ENCODE measurements around the gene AP2B1.
"Not testable (repeated sequence)": the region's sequence is repeated elsewhere in the genome, so short reads cannot be mapped to it uniquely, and the experiment has no call there.

AP2B1 gene

GRCh38 chr17:35750526-35751395, 163.6 kb downstream of the AP2B1 start:
- DNase-seq: no peak

DNA sequence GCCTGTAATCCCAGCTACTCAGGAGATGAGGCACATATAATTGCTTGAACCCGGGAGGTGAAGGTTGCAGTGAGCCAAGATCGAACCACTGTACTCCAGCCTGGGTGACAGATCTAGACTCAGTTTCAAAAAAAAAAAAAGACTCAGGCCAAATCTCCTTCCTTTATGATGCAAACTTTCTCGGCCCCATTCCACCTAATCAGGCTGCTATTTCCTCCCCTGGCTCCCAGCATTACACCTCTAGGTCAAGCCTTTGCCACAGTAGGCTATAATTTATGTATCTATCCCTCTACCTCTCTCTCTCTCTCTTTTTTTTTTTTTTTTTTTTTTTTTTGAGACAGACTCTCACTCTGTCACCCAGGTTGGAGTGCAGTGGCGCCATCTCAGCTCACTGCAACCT, 164.4 kb downstream of the AP2B1 start:
- not testable (repeated sequence) for DNase-seq

DNA sequence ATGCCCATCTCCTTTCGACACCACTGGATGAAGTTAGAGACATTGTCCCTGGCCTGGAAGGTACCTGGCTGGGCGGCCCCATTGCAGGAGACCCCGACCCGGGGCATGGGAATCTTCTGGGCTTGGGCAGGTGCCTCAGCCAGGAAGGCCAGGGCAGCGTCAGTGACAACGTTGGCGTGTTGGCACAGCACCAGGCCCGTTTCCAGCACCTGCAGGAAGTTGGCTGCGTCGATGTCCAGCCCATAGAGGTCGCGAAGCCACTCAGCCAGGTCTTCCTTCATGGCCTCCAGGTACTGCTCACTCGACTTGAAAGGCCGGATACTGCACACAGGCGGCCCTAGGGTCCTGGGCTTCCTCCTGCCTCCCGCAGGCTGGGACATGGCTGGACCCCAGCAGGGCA, 165.3 kb downstream of the AP2B1 start:
- no peak for DNase-seq

DNA sequence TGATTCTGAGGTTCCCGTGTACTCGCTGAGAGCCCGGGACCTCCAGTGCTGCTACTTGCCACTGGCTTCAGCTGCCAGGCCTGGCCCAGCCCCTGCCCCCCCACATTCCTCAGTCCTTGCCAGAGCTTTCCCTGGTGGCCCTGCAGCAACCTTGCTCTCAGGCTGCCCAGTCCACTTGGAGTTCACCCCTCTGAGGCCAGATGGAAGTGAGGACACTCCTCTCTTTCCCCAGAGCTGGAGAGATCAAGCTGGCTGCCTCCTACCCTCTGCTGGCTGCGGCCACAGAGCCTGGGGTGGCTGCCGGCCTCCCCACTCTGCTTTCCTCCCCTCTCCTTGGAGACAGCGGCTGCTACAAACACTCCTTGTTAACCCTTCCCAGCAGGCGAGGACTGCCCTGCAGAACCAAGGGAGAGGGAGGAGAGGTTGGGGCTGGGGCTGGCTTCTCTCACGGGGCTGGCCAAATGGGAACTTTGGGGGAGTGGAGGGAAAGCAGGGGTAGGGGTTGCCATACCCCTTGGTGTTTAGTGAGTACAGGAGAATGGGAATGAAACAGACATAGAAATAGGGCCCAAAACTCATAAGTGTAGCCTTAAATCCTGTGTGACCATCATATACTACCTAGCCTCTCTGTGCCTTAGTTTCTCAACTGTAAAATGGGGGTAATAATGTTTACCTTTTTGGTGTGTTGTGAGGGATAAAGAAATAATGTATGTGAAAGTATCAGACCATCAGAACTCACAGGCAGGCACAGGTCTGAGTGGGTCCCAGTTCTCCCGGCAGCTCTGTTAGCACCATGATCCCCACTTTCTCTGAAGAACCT, 166.0 kb downstream of the AP2B1 start, which contains the start of gene GAS2L2:
Gene GAS2L2, minus strand, starts transcription at position 295 of the 820 bp plus-strand sequence. CDS start 389 bp downstream, outside the sequence.
- no peak for DNase-seq

GRCh38 chr17:35757243-35757642, 170.1 kb downstream of the AP2B1 start:
- no peak for DNase-seq

DNA sequence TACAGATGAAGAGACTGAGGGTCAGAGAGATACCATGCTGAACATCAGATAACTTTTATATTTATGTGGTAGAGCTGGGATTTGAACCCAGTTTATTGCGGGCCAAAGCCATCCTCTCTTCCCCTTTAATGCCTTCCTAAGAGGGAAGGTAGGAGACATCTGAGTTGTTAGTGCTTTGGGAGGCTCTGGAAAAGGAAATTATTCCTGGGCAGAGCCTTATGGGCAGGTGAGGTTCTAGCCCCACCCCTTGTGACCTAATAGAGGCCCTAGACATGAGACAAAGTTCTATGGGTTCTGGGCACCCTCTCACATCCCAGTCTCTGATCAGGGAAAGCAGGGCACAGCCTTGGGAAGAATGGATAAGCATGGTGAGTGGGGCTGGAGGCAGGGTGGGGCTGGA, 173.5 kb downstream of the AP2B1 start, which contains the start of gene C17orf50:
Gene C17orf50, plus strand, starts transcription at position 301 of the 400 bp plus-strand sequence. Its CDS starts 55 bp downstream, at position 356.
- DNase-seq: no peak

- no peak for DNase-seq
Observed at GRCh38 chr17:35761601-35762000, 174.5 kb downstream of the AP2B1 start.

DNA sequence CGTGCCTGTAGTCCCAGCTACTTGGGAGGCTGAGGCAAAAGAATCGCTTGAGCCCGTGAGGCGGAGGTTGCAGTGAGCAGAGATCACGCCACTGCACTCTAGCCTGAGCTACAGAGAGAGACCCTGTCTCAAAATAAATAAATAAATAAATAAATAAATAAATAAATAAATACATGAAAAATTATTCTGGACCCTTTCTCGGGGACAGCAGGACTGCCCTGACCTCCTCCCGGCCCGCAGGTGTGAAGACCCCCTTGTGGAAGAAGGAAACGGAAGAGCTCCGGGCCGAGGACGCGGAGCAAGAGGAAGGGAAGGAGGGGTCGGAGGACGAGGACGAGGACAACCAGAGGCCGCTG, 176.6 kb downstream of the AP2B1 start:
- no peak for DNase-seq

DNA sequence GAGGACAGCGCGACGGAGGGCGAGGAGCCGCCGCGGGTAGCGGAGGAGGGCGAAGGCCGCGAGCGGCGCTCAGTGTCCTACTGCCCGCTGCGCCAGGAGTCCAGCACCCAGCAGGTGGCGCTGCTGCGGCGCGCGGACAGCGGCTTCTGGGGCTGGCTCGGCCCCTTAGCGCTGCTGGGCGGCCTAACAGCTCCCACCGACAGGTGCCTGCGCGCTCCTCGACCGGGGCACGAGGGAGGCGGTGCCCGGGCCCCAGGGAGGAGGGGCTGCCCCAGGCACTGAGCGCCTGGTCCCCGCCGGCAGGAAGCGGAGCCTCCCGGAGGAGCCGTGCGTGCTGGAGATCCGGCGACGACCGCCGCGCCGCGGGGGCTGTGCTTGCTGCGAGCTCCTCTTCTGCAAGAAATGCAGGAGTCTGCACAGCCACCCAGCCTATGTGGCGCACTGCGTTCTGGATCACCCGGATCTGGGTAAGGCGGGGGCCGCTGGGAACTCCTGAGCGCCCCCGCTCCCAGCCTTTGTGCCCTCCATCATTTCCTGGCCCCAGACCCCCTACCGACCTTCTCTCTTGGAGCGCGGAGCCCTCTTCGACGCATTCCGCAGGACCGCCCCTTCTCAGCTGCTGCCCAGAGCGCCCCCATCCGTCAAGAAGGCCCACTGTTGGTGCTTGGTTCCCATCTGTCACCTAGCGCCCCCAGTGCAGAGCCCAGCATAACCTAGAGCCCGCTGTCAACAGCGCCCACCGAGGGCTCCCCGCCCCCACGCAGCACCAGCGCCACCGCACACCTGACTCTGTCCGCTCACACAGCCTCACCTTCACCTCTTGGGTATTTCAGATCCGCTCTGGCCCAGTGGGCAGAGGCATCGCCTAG, 177.2 kb downstream of the AP2B1 start:
- peak; percentile 78 for DNase-seq

GRCh38 chr17:35765086-35765710, 178.1 kb downstream of the AP2B1 start:
- no peak for DNase-seq

GRCh38 chr17:35765756-35766488, 178.8 kb downstream of the AP2B1 start:
- no peak for DNase-seq

- DNase-seq: no peak
Observed at GRCh38 chr17:35766489-35766877, 179.4 kb downstream of the AP2B1 start.

GRCh38 chr17:35766903-35767510, 179.9 kb downstream of the AP2B1 start:
- no peak for DNase-seq

DNA sequence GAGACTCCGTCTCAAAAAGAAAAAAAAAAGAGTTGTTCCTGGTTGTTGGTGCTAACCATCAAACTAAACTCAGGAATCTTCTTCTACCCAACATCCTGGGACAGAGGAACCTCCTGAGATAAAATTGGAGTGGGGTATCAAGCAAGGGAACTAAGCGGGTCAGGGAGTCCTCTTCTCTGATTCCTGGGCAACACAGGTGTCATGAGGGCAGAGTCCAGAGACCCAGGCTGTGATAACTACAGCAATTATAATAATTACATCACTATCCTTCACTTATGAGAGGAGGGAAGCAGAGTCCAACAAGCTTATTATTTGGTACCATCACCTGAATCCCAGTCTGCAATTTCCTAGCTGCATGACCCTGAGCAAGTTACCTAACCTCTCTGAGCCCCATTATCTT, 181.7 kb downstream of the AP2B1 start:
- no peak for DNase-seq

- DNase-seq: no peak
Observed at GRCh38 chr17:35769895-35770486, 182.9 kb downstream of the AP2B1 start.

DNA sequence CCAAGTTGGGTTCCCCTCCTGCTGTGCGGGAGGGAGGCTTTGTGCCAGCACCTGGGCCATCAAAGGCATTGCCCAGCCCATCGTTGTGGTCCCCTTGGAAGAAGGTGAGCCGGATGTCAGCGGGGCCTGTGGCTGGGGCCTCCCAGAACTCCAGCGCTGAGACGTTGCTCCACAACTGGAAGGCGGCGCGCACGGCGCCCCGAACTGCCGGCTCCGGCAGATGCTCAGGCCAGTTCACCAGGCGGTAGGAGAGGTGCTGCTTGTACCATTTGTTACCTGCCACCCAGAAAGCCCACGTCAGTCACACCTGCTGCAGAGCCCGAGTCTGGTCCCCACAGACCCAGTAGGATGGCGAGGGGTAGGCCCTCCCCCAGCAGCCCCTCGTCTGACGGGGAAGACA, 186.0 kb downstream of the AP2B1 start:
- no peak for DNase-seq

- DNase-seq: no peak
Observed at GRCh38 chr17:35773679-35774425, 186.7 kb downstream of the AP2B1 start.

- no peak for DNase-seq
Observed at GRCh38 chr17:35774499-35774898, 187.4 kb downstream of the AP2B1 start.

DNA sequence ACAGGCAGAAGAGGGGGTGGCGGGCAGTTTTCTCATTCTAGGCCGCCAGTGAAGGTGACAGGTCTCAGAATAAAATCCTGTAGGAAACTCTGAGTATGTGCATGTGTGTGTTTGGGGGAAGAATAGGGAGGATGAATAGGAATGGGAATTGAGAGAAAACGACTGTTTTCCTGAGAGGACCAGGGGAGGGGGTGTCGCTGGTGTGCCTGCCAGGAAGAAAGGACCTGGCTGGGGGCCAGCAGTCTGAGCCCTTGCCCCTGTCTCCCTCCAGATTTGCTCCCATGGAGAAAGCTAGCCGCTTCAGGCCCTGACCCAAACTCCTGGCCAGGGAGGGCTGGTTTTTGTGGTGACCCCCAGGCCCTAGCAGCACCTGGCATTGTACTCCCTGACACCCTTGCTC, 187.9 kb downstream of the AP2B1 start:
- DNase-seq: no peak

- DNase-seq: no peak
Observed at GRCh38 chr17:35775583-35775982, 188.5 kb downstream of the AP2B1 start.

Measured in activated CD4-positive, alpha-beta T cell treated with anti-CD3 and anti-CD28 coated beads for 1 hour (primary cell).